DOHH2 (cell line): Measurements from ENCODE around the gene TRAFD1.

ENCODE experiments used
- H3F3A ChIP-seq: fragments of 200-600 bp; sonication (generic), shearing (Covaris generic); 2 replicates; pipeline ENCODE4 v1.6.0; 2016; ENCODE audit warnings: antibody characterized with exemption, mild to moderate bottlenecking; ENCODE audit not compliant: control insufficient read depth, insufficient read depth
- H3K27ac ChIP-seq: fragments of 200-600 bp; sonication (generic); 2 replicates; pipeline ENCODE4 v1.5.1; 2014; ENCODE audit warnings: low read depth, mild to moderate bottlenecking, low read length, moderate library complexity
- H3K27me3 ChIP-seq: fragments of 200-600 bp; sonication (generic); 2 replicates; pipeline ENCODE4 v1.6.1; 2014; ENCODE audit warnings: mild to moderate bottlenecking, low read length, mixed read lengths; ENCODE audit not compliant: control insufficient read depth
- H3K36me3 ChIP-seq: fragments of 200-600 bp; sonication (generic); 2 replicates; pipeline ENCODE4 v1.6.1; 2014; ENCODE audit warnings: mild to moderate bottlenecking, low read length, moderate library complexity, mixed read lengths; ENCODE audit not compliant: control insufficient read depth
- H3K4me1 ChIP-seq: fragments of 200-600 bp; sonication (generic); 2 replicates; pipeline ENCODE4 v1.6.1; 2014; ENCODE audit warnings: mild to moderate bottlenecking, low read length, mixed read lengths; ENCODE audit not compliant: control insufficient read depth
- H3K4me2 ChIP-seq: fragments of 200-600 bp; sonication (generic); 2 replicates; pipeline ENCODE4 v1.6.0; 2014; ENCODE audit warnings: mild to moderate bottlenecking, low read length, moderate library complexity
- H3K4me3 ChIP-seq: fragments of 200-600 bp; sonication (generic); 2 replicates; pipeline ENCODE4 v1.5.1; 2014; ENCODE audit warnings: mild to moderate bottlenecking, low read length, mixed read lengths
- H3K79me2 ChIP-seq: fragments of 200-600 bp; sonication (generic); 2 replicates; pipeline ENCODE4 v1.6.1; 2014; ENCODE audit warnings: mild to moderate bottlenecking, low read length, mixed read lengths; ENCODE audit not compliant: control insufficient read depth
- H3K9me2 ChIP-seq: fragments of 200-600 bp; sonication (generic); replicated peaks from 2 replicates; pipeline ENCODE4 v1.6.1; 2014; ENCODE audit warnings: mild to moderate bottlenecking, low read length, mixed read lengths; ENCODE audit not compliant: control insufficient read depth
- H3K9me3 ChIP-seq: fragments of 200-600 bp; sonication (generic); 2 replicates; pipeline ENCODE4 v1.6.1; 2014; ENCODE audit warnings: antibody characterized with exemption, low read length, mixed read lengths; ENCODE audit not compliant: control insufficient read depth, insufficient read depth
- H4K20me1 ChIP-seq: fragments of 200-600 bp; sonication (generic); 2 replicates; pipeline ENCODE4 v1.6.0; 2014; ENCODE audit warnings: low read depth, mild to moderate bottlenecking, antibody characterized with exemption, low read length, moderate library complexity; ENCODE audit not compliant: control insufficient read depth, insufficient read depth
- CTCF ChIP-seq: fragments of 200-600 bp; sonication (generic); IDR thresholded peaks from one replicate; pipeline ENCODE4 v1.5.1; 2014; ENCODE audit warnings: antibody characterized with exemption, mild to moderate bottlenecking, low read depth, low read length; ENCODE audit not compliant: poor library complexity, severe bottlenecking
- EZH2phosphoT487 ChIP-seq: fragments of 200-600 bp; sonication (generic); IDR thresholded peaks from 2 replicates; pipeline ENCODE4 v1.6.1; 2017; ENCODE audit warnings: borderline replicate concordance, mild to moderate bottlenecking, antibody characterized with exemption, low read length, moderate library complexity, mixed read lengths

Gene TRAFD1

GRCh38 chr12:112148031-112148513 lies 22.7 kb downstream of the TRAFD1 start:
- TF ChIP-seq EZH2phosphoT487 (no peak), CTCF (no peak)
- Histone ChIP-seq H3K4me3 (no peak overlapping the region), H3K9me2 (no peaks in the 10 kb centered on the region), H4K20me1 (no peaks in the 10 kb centered on the region), H3K4me1 (no peaks in the 10 kb centered on the region), H3K4me2 (no peak overlapping the region), H3K36me3 (peaks cover 57% of the 10 kb centered on the region), H3K9me3 (no peaks in the 10 kb centered on the region), H3F3A (no peaks in the 10 kb centered on the region), H3K27me3 (no peaks in the 10 kb centered on the region), H3K27ac (no peak overlapping the region), H3K79me2 (no peaks in the 10 kb centered on the region)

GRCh38 chr12:112149596-112149995 lies 24.2 kb downstream of the TRAFD1 start:
- Histone ChIP-seq H3K9me2 (no peaks in the 10 kb centered on the region), H3K27ac (no peak overlapping the region), H3F3A (no peaks in the 10 kb centered on the region), H3K36me3 (peaks cover 54% of the 10 kb centered on the region), H4K20me1 (no peaks in the 10 kb centered on the region), H3K9me3 (no peaks in the 10 kb centered on the region), H3K79me2 (no peaks in the 10 kb centered on the region), H3K27me3 (no peaks in the 10 kb centered on the region), H3K4me2 (no peak overlapping the region), H3K4me1 (no peaks in the 10 kb centered on the region), H3K4me3 (no peak overlapping the region)
- no peak for TF ChIP-seq EZH2phosphoT487
- TF ChIP-seq CTCF = no peak

- Histone ChIP-seq H3K27me3 (no peaks in the 10 kb centered on the region), H3K9me2 (no peaks in the 10 kb centered on the region), H3K36me3 (peaks cover 36% of the 10 kb centered on the region), H3K4me2 (no peak overlapping the region), H3K4me3 (no peak overlapping the region), H3K4me1 (no peaks in the 10 kb centered on the region), H3F3A (no peaks in the 10 kb centered on the region), H4K20me1 (no peaks in the 10 kb centered on the region), H3K79me2 (no peaks in the 10 kb centered on the region), H3K27ac (no peak overlapping the region), H3K9me3 (no peaks in the 10 kb centered on the region)
- TF ChIP-seq EZH2phosphoT487 = no peak
- no peak for TF ChIP-seq CTCF
These were observed 26.6 kb downstream of the TRAFD1 start for GRCh38 chr12:112151766-112152541.
